H9 (cell line): Measurements from ENCODE around the gene TMEM109. TPM values are rescaled to one million over a fixed set of nuclear protein-coding genes. Genes with fewer than 3 reads are reported as not detected.

Source experiments
- DNase-seq: peaks from one replicate; pipeline ENCODE4 v3.0.0-alpha.2; 2017
- H2AFZ ChIP-seq: one replicate; pipeline ENCODE4 v1.6.1; 2013; ENCODE audit warnings: mild to moderate bottlenecking, low read length, control low read depth, moderate library complexity
- H2AK5ac ChIP-seq: 2 replicates; pipeline ENCODE4 v1.6.1; 2013; ENCODE audit warnings: low read length, control low read depth, mixed read lengths; ENCODE audit not compliant: insufficient read length
- H2BK120ac ChIP-seq: one replicate; pipeline ENCODE4 v1.6.1; 2013; ENCODE audit warnings: low read depth, mild to moderate bottlenecking, low read length, control low read depth, inconsistent platforms; ENCODE audit not compliant: poor library complexity, severe bottlenecking
- H2BK12ac ChIP-seq: 2 replicates; pipeline ENCODE4 v1.6.1; 2013; ENCODE audit warnings: low read length, control low read depth, mixed read lengths, low read depth; ENCODE audit not compliant: insufficient read length
- H2BK15ac ChIP-seq: 2 replicates; pipeline ENCODE4 v1.6.1; 2013; ENCODE audit warnings: low read depth, low read length, control low read depth
- H2BK20ac ChIP-seq: one replicate; pipeline ENCODE4 v1.6.1; 2013; ENCODE audit warnings: low read depth, mild to moderate bottlenecking, low read length, control low read depth, inconsistent platforms; ENCODE audit not compliant: poor library complexity, severe bottlenecking
- H2BK5ac ChIP-seq: 2 replicates; pipeline ENCODE4 v1.6.1; 2013; ENCODE audit warnings: low read length, control low read depth, mixed read lengths; ENCODE audit not compliant: insufficient read length
- H3K14ac ChIP-seq: 2 replicates; pipeline ENCODE4 v1.6.1; 2013; ENCODE audit warnings: low read length, control low read depth; ENCODE audit not compliant: insufficient read depth
- H3K18ac ChIP-seq: 2 replicates; pipeline ENCODE4 v1.6.1; 2013; ENCODE audit warnings: low read depth, mild to moderate bottlenecking, mixed read lengths, low read length, control low read depth; ENCODE audit not compliant: insufficient read length
- H3K23ac ChIP-seq: 2 replicates; pipeline ENCODE4 v1.6.1; 2013; ENCODE audit warnings: low read length, control low read depth, mixed read lengths, low read depth; ENCODE audit not compliant: insufficient read length
- H3K23me2 ChIP-seq: 2 replicates; pipeline ENCODE4 v1.6.1; 2013; ENCODE audit warnings: low read depth, mild to moderate bottlenecking, mixed read lengths, low read length, control low read depth; ENCODE audit not compliant: insufficient read length, poor library complexity, severe bottlenecking
- H3K27ac ChIP-seq: 2 replicates; pipeline ENCODE4 v1.5.1; 2013; ENCODE audit warnings: low read length, control low read depth, mixed read lengths, low read depth; ENCODE audit not compliant: insufficient read length
- H3K27me3 ChIP-seq: 2 replicates; pipeline ENCODE4 v1.6.1; 2013; ENCODE audit warnings: low read length, control low read depth, inconsistent platforms; ENCODE audit not compliant: insufficient read depth
- H3K4ac ChIP-seq: 2 replicates; pipeline ENCODE4 v1.6.1; 2013; ENCODE audit warnings: low read depth, mild to moderate bottlenecking, control low read depth, inconsistent platforms, low read length, moderate library complexity
- H3K4me1 ChIP-seq: 2 replicates; pipeline ENCODE4 v1.6.1; 2013; ENCODE audit warnings: low read length, control low read depth, inconsistent platforms; ENCODE audit not compliant: insufficient read depth
- H3K4me2 ChIP-seq: 2 replicates; pipeline ENCODE4 v1.6.1; 2013; ENCODE audit warnings: low read length, control low read depth, mixed read lengths; ENCODE audit not compliant: insufficient read length, insufficient read depth
- H3K56ac ChIP-seq: 2 replicates; pipeline ENCODE4 v1.6.1; 2013; ENCODE audit warnings: low read depth, mild to moderate bottlenecking, mixed read lengths, low read length, control low read depth; ENCODE audit not compliant: insufficient read length
- H3K79me1 ChIP-seq: 2 replicates; pipeline ENCODE4 v1.6.1; 2013; ENCODE audit warnings: low read depth, mild to moderate bottlenecking, moderate library complexity, low read length, control low read depth, inconsistent platforms; ENCODE audit not compliant: insufficient read depth, poor library complexity, severe bottlenecking
- H3K79me2 ChIP-seq: 2 replicates; pipeline ENCODE4 v1.6.1; 2013; ENCODE audit warnings: low read length, control low read depth, inconsistent platforms; ENCODE audit not compliant: insufficient read depth
- H3K9ac ChIP-seq: 2 replicates; pipeline ENCODE4 v1.6.1; 2013; ENCODE audit warnings: low read length, control low read depth, mixed read lengths; ENCODE audit not compliant: insufficient read length; ENCODE audit errors: extremely low read depth
- H3K9me3 ChIP-seq: one replicate; pipeline ENCODE4 v1.6.1; 2013; ENCODE audit warnings: low read depth, low read length, inconsistent platforms; ENCODE audit not compliant: control insufficient read depth
- H3T11ph ChIP-seq: one replicate; pipeline ENCODE4 v1.6.1; 2013; ENCODE audit warnings: mild to moderate bottlenecking, low read length, control low read depth, inconsistent platforms
- H4K20me1 ChIP-seq: one replicate; pipeline ENCODE4 v1.6.1; 2013; ENCODE audit not compliant: control insufficient read depth, insufficient read length, insufficient read depth
- H4K5ac ChIP-seq: 2 replicates; pipeline ENCODE4 v1.6.1; 2013; ENCODE audit warnings: low read depth, mild to moderate bottlenecking, mixed read lengths, low read length, control low read depth; ENCODE audit not compliant: insufficient read length
- H4K8ac ChIP-seq: replicated peaks from 2 replicates; pipeline ENCODE4 v1.6.1; 2013; ENCODE audit warnings: low read length, control low read depth, mixed read lengths, low read depth; ENCODE audit not compliant: insufficient read length
- H4K91ac ChIP-seq: 2 replicates; pipeline ENCODE4 v1.6.1; 2013; ENCODE audit warnings: low read depth, mild to moderate bottlenecking, moderate library complexity, mixed read lengths, low read length, control low read depth; ENCODE audit not compliant: insufficient read length
- H3K27ac Mint-ChIP-seq, 3 experiments: 2 replicates in 2 of 3; 3 replicates in 1 of 3; pipeline ENCODE4 v1.8.0; 2020 to 2021; ENCODE audit warnings: mixed read lengths in 3 of 3, mild to moderate bottlenecking in 1 of 3, moderate library complexity in 1 of 3
- H3K27me3 Mint-ChIP-seq: 2 replicates; pipeline ENCODE4 v1.8.0; 2021; ENCODE audit warnings: low read depth, mild to moderate bottlenecking, moderate library complexity, mixed read lengths
- H3K36me3 Mint-ChIP-seq, 3 experiments: 2 replicates in 2 of 3; 3 replicates in 1 of 3; pipeline ENCODE4 v1.8.0; 2020 to 2021; ENCODE audit warnings: low read depth in 3 of 3, mixed read lengths in 3 of 3; ENCODE audit not compliant: insufficient read depth in 1 of 3
- H3K4me1 Mint-ChIP-seq, 2 experiments: 2 replicates each; pipeline ENCODE4 v1.8.0; 2020; ENCODE audit warnings: mixed read lengths in 2 of 2
- H3K4me3 Mint-ChIP-seq, 2 experiments: 2 replicates in 1 of 2; 3 replicates in 1 of 2; pipeline ENCODE4 v1.8.0; 2020 to 2021; ENCODE audit warnings: mild to moderate bottlenecking in 2 of 2, mixed read lengths in 2 of 2, moderate library complexity in 1 of 2
- H3K9me3 Mint-ChIP-seq, 2 experiments: 2 replicates in 1 of 2; 3 replicates in 1 of 2; pipeline ENCODE4 v1.8.0; 2020; ENCODE audit warnings: mild to moderate bottlenecking in 2 of 2, mixed read lengths in 2 of 2, moderate library complexity in 1 of 2
- CTCF ChIP-seq: fragments of 200-600 bp; sonication (generic); conservative IDR thresholded peaks from 3 replicates; pipeline ENCODE4 v1.8.0; 2021; ENCODE audit warnings: antibody characterized with exemption, mild to moderate bottlenecking
- WGBS: extraction: QIAGEN DNeasy Blood & Tissue Kit; methylation state at CpG from one replicate; pipeline ENCODE4 v1.1.7; 2013; ENCODE audit warnings: missing lambda C conversion rate, low lambda C conversion rate, mixed read lengths; ENCODE audit not compliant: insufficient read length; ENCODE audit errors: extremely low coverage; 5-methylcytosine and 5-hydroxymethylcytosine counted together
- total RNA-seq: library from RNA; stranded (reverse); gene quantifications from 2 replicates; pipeline ENCODE4 v1.2.1, GENCODE V29; 2021

Gene TMEM109
- total RNA-seq, 1 experiment from 2014 or later = 38.0 TPM

- WGBS = no CpG with 5 or more reads among the region's 4 CpGs
- no peaks in the 10 kb centered on the region for H4K20me1 ChIP-seq
- DNase-seq = no peak
- no peaks in the 10 kb centered on the region for H3K9me3 ChIP-seq
- no peaks in the 10 kb centered on the region for H3K79me1 ChIP-seq
- H3K79me2 ChIP-seq = no peaks in the 10 kb centered on the region
- no peak overlapping the region for H4K5ac ChIP-seq
- no peak overlapping the region for H3K4ac ChIP-seq
- H3K14ac ChIP-seq = no peak overlapping the region
- no peak overlapping the region for H2BK120ac ChIP-seq
- H3T11ph ChIP-seq = no peak overlapping the region
- Mint-ChIP-seq H3K9me3 (no peaks in the 10 kb centered on the region), H3K4me1 (peaks cover 8% of the 10 kb centered on the region in 2 experiments), H3K27me3 (peaks cover 50% of the 10 kb centered on the region), H3K36me3 (no peaks in the 10 kb centered on the region; a peak in 1 of 7 replicates), H3K27ac (no peak overlapping the region), H3K4me3 (no peak overlapping the region)
- no peak overlapping the region for H4K8ac ChIP-seq
- no peak overlapping the region for H2AK5ac ChIP-seq
- no peak overlapping the region for H3K27ac ChIP-seq
- H4K91ac ChIP-seq = no peak overlapping the region
- H2BK20ac ChIP-seq = no peak overlapping the region
- TF ChIP-seq CTCF = no peak
- no peak overlapping the region for H2BK12ac ChIP-seq
- no peak overlapping the region for H2BK15ac ChIP-seq
- H3K23ac ChIP-seq = no peak overlapping the region
- no peaks in the 10 kb centered on the region for H3K27me3 ChIP-seq
- H3K56ac ChIP-seq = no peak overlapping the region
- H3K4me1 ChIP-seq = no peaks in the 10 kb centered on the region
- H3K18ac ChIP-seq = no peak overlapping the region
- H2AFZ ChIP-seq = no peak overlapping the region
- no peak overlapping the region for H2BK5ac ChIP-seq
- no peak overlapping the region for H3K9ac ChIP-seq
- H3K23me2 ChIP-seq = peaks cover 2% of the 10 kb centered on the region
- no peak overlapping the region for H3K4me2 ChIP-seq
Observed at GRCh38 chr11:60957188-60957587, 43.2 kb downstream of the TMEM109 start.
